Measurements from ENCODE around the gene PDGFD. TPM values are rescaled to one million over a fixed set of nuclear protein-coding genes. Genes with fewer than 3 reads are reported as not detected.

PDGFD gene
- total RNA-seq, 1 experiment from 2014 or later: 1.7 TPM

GRCh38 chr11:104096900-104097299, 67.0 kb downstream of the PDGFD start:
- Histone ChIP-seq H2BK120ac (ENCODE audit: low read depth, low read length, poor library complexity, severe bottlenecking) (no peak overlapping the region), H3T11ph (ENCODE audit: low read length) (no peak overlapping the region), H3K23ac (ENCODE audit: insufficient read length, low read depth, low read length) (no peak overlapping the region), H2BK15ac (ENCODE audit: low read depth, low read length) (no peak overlapping the region), H4K5ac (ENCODE audit: insufficient read length, low read depth, low read length) (no peak overlapping the region), H4K20me1 (ENCODE audit: control insufficient read depth, insufficient read depth, insufficient read length) (no peaks in the 10 kb centered on the region), H3K27me3 (ENCODE audit: insufficient read depth, low read length) (no peaks in the 10 kb centered on the region), H3K56ac (ENCODE audit: insufficient read length, low read depth, low read length) (no peak overlapping the region), H4K8ac (replicated peaks; ENCODE audit: insufficient read length, low read depth, low read length) (no peak overlapping the region), H2AK5ac (ENCODE audit: insufficient read length, low read length) (no peak overlapping the region), H3K23me2 (ENCODE audit: insufficient read length, low read depth, low read length, poor library complexity, severe bottlenecking) (no peaks in the 10 kb centered on the region), H3K4ac (ENCODE audit: low read depth, low read length) (no peak overlapping the region), H3K18ac (ENCODE audit: insufficient read length, low read depth, low read length) (no peak overlapping the region), H2BK20ac (ENCODE audit: low read depth, low read length, poor library complexity, severe bottlenecking) (no peak overlapping the region), H3K4me2 (ENCODE audit: insufficient read depth, insufficient read length, low read length) (no peak overlapping the region), H3K79me2 (ENCODE audit: insufficient read depth, low read length) (no peaks in the 10 kb centered on the region), H3K9ac (ENCODE audit: extremely low read depth, insufficient read length, low read length) (no peak overlapping the region), H3K9me3 (ENCODE audit: control insufficient read depth, low read depth, low read length) (no peaks in the 10 kb centered on the region), H2BK5ac (ENCODE audit: insufficient read length, low read length) (no peak overlapping the region), H3K27ac (ENCODE audit: insufficient read length, low read depth, low read length) (no peak overlapping the region), H4K91ac (ENCODE audit: insufficient read length, low read depth, low read length) (no peak overlapping the region), H2AFZ (ENCODE audit: low read length) (no peak overlapping the region), H3K4me1 (ENCODE audit: insufficient read depth, low read length) (no peaks in the 10 kb centered on the region), H2BK12ac (ENCODE audit: insufficient read length, low read depth, low read length) (no peak overlapping the region), H3K14ac (ENCODE audit: insufficient read depth, low read length) (no peak overlapping the region), H3K79me1 (ENCODE audit: insufficient read depth, low read depth, low read length, poor library complexity, severe bottlenecking) (no peaks in the 10 kb centered on the region)
- H3K27ac Mint-ChIP-seq: no peak overlapping the region
- H3K9me3 Mint-ChIP-seq: peaks cover 0 to 2% of the 10 kb centered on the region in 2 experiments; a peak in 3 of 5 replicates
- no peaks in the 10 kb centered on the region for H3K4me1 Mint-ChIP-seq
- WGBS (ENCODE audit: extremely low coverage, insufficient read length, low lambda C conversion rate): no CpG with 5 or more reads among the region's 4 CpGs
- no peaks in the 10 kb centered on the region for H3K27me3 Mint-ChIP-seq (ENCODE audit: low read depth)
- no peak overlapping the region for H3K4me3 Mint-ChIP-seq
- TF ChIP-seq CTCF (conservative IDR thresholded peaks at IDR 0.05): no peak
- DNase-seq: no peak
- H3K36me3 Mint-ChIP-seq (ENCODE audit: insufficient read depth in 1 of 3, low read depth in 3 of 3): peaks cover 0 to 3% (median 0%) of the 10 kb centered on the region in 3 experiments; a peak in 1 of 7 replicates
